HL-60/S4 treated with phorbol 12-myristate 13-acetate at 8.2 ng/mL for 4 days and 3 days (cell line): ENCODE measurements around the gene MAEA.

Source experiments
- in situ Hi-C: fragments of 300-500 bp; cut with MboI; formaldehyde crosslinking; loops from 2 replicates; pipeline ENCODE4 v1.15.0; 2022; ENCODE audit warnings: low sequenced_read_pairs

Gene MAEA

GRCh38 chr4:1298461-1298860 lies 8.8 kb downstream of the MAEA start:
- in situ Hi-C loops = no loop called here

- in situ Hi-C loops = no loop called here
Observed at GRCh38 chr4:1299301-1299860, 9.7 kb downstream of the MAEA start.

- in situ Hi-C loops = no loop called here
Observed at GRCh38 chr4:1300466-1301455, 11.1 kb downstream of the MAEA start.

- in situ Hi-C loops = no loop called here
Observed at GRCh38 chr4:1302159-1302558, 12.5 kb downstream of the MAEA start.

- in situ Hi-C loops = no loop called here
Observed at GRCh38 chr4:1305261-1305711, 15.6 kb downstream of the MAEA start.

- in situ Hi-C loops = no loop called here
Observed at GRCh38 chr4:1305781-1306455, 16.2 kb downstream of the MAEA start.

DNA sequence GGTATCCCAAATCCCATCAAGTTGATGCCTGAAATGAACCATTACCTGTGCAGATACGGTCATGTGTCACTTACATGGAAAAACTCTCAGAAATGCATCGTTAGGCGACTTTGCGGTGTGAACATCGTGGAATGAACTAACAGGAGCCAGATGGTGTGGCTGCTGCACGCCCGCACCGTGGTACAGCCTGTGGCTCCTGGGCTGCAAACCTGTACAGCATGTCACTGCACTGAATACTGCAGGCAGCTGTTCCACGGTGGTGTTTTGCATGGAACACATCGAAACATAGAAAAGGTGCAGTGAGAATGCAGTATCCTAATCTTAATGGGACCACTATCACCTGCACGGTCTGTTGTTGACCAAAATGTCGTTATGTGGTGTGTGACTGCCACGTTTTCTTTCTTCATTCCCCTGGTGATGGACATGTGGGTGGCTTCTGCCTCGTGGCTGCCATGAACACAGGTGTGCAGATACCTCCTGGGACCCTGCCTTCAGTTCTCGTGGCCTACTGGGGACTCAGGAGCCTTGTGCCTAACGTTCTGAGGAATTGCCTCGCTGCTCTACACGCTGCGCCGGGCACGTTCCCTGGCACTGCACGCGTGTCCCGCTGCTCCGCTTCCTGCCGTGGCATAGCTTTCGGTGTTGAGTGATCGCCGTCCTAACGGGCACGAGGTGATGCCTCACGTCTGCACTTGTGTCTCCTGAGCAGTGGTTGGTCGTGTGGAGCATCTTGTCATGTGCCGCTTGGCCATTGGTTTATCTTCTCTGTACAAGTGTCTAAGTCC lies 18.5 kb downstream of the MAEA start:
- in situ Hi-C loops = no loop called here

- in situ Hi-C loops = no loop called here
Observed at GRCh38 chr4:1309261-1310010, 19.7 kb downstream of the MAEA start.

DNA sequence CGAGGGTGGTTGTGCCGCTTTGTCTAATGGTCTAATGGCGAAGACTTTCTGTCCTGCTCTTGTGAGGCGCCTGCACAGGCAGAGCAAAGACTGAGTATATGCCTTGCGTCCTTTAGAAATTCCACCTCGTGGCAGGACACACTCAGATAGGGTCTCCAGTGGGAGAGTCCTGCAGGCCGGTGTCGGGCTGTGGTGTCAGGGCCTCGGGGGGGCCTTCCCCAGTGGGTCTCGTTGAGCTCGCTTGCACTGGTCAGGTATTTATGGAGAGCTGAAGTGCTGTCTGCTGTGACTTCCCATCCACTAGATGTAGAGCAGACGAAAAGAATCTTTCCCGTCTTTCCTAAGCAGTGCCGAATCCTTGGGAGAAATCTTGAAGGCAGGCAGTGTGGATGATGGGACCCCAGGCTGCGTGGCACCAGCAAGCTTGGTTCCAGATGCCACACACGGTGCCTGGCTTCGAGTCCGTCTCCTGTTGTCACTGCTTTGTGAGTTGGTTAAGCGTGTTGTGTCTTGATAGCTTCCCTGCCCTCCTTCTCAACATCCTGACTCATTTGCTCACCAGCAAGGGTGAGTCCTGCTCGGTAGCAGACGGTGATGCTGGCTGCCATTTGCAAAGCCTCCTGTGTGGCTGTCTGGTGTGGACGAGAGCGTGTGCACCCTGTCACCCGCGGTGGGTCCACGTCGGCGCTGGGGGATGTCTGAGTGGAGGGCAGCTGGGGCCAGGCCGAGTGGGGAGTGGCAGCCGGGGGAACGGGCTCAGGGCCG lies 20.5 kb downstream of the MAEA start:
- in situ Hi-C loops = no loop called here

DNA sequence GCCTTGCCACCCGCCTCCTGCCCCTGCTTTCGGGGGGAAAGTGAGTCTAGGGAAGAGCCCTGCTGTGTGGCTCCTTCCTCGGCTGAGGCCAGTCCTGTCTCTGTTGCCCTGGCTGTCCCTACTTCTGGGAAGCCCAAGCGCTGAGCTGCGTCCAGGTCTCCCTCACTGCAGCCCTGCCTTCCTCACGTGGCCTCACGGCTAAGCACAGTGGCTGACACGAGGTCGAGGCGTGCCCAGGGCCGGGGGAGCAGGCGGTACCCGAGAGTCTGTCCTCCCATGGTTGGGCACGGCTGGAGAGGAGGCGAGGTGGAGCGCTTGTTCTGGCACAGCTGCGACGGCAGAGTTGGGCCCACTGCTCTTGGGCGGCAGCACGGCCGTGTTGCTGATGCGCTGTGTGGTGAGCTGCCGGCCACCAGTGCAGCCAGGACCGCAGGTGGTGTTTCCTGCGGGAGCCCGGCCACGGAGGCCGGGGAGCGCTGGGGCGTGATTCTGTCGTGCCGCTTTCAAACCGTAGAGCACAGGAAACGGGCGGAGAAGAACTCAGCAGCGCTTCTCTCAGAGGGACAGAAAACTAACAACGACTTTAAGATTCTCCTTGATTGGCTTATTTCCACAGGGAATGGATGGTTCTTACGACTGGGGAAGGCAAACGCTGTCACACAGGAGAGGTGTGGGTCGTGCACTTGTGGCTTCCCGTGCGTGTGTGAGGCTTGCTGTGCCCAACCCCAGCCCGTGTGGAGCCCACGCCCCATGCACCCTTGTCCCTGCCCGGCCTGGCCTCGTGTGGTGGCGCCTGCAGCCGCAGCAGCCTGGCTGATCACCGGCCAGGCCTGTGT lies 21.3 kb downstream of the MAEA start:
- in situ Hi-C loops = no loop called here

GRCh38 chr4:1312821-1313640 lies 23.3 kb downstream of the MAEA start:
- in situ Hi-C loops = no loop called here

- in situ Hi-C loops = no loop called here
Observed at GRCh38 chr4:1315306-1315705, 25.6 kb downstream of the MAEA start.

GRCh38 chr4:1315836-1316536 lies 26.3 kb downstream of the MAEA start:
- in situ Hi-C loops = no loop called here

- in situ Hi-C loops = no loop called here
Observed at GRCh38 chr4:1316537-1317168, 27.0 kb downstream of the MAEA start.

DNA sequence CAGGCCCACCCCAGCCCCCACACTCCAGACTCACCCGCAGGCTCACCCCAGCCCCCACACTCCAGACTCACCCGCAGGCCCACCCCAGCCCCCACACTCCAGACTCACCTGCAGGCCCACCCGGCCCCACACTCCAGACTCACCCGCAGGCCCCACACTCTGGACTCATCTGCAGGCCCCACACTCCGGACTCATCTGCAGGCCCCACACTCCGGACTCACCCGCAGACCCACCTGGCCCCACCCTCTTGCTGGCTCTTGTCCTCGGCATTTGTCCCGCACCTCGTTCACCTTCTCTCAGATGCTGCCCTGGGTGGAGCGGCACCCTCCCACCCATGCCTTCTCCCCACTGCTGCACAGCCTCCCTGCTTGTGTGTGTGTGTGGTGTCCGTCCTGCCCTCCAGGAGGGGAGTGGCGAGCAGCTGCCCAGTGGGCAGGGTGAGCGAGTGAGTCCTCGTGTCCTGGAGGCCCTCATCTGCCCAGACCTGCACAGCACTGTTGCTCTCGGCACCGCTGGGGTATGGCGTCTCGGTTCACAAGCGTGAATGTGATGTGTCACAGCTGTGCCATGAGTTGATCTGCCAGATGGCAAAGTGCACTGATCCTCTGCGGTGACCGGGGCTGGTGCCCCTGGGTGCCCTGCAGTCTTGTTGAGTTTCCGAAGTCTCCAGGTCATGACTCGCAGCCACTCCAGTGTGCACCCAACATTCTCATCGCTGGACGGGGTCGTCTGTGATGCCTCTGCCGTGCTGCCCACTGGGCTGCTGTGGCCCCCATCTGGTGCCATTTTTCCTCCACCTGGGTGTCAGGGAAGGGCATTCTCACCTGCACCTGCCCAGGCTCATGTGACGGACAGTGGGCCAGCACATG lies 27.7 kb downstream of the MAEA start:
- in situ Hi-C loops = no loop called here

GRCh38 chr4:1318046-1318375 lies 28.3 kb downstream of the MAEA start:
- in situ Hi-C loops = no loop called here
